Endothelial cell of hepatic sinusoid (primary cell): ENCODE results near the gene SLC9A9.

ENCODE experiments used
- in situ Hi-C: cut with HindIII; loops from 2 replicates; pipeline ENCODE4 v1.10.0; 2017; ENCODE audit warnings: low sequenced_read_pairs

The SLC9A9 gene

DNA sequence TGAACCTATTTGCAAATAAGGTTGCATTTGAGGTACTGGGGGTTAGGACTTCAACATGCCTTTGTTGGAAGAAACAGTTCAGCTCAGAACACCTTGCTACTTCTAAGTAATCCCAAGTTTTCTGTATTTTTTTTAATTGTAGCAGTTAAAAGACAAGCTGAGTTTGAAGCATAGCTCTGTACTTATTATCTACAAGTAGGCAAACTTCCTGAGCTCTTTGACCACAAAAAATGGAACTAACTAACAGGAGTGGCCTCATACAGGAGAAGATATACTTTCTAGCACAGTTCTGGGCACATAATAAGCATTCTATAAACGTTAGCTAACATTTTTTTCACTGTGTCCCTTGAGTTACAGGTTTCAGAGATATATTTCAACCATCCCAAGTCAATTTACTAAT is 569.5 kb downstream of the SLC9A9 start:
- in situ Hi-C loops: no loop called here

DNA sequence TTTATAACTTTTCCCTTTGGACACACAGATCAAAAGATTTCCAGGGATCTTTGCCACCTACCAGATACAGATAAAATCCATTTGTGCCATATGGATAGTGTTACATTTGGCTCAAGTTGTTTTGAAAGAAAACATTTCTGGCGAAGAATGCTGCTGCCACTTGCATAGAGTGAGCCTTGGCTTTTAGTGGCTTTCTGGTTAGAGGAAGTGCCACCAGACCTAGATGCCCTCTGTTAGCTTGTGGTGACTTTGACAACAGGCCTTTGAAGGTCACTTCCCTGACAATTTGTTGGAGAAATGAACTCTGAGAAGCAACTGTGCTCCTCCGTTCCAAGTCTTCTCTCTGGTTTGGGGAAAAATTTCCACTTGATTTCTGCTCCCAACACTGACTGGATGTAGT is 570.7 kb downstream of the SLC9A9 start:
- in situ Hi-C loops: no loop called here

DNA sequence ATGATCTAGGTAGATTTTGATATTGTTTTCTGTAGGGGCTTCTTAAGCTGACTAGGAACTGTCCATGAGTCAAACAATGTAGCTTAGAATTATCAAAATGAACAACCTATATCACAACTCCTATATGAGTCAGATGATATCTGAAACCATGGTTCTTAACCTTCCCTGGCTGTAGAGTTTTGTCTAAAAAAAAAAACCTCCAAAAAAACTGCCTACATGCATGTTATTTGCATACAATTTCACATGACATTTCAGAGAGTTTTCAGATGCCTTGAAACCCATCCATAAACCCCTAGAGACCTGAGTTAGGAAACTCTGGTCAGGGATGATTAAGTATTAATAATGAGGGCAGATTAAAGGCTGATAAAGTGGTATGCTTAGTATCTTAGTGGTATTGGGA is 571.7 kb downstream of the SLC9A9 start:
- in situ Hi-C loops: no loop called here

GRCh38 chr3:143273975-143274690 is 574.1 kb downstream of the SLC9A9 start:
- in situ Hi-C loops: no loop called here

GRCh38 chr3:143271136-143271535 is 577.1 kb downstream of the SLC9A9 start:
- in situ Hi-C loops: no loop called here

GRCh38 chr3:143269741-143270140 is 578.5 kb downstream of the SLC9A9 start:
- in situ Hi-C loops: no loop called here

DNA sequence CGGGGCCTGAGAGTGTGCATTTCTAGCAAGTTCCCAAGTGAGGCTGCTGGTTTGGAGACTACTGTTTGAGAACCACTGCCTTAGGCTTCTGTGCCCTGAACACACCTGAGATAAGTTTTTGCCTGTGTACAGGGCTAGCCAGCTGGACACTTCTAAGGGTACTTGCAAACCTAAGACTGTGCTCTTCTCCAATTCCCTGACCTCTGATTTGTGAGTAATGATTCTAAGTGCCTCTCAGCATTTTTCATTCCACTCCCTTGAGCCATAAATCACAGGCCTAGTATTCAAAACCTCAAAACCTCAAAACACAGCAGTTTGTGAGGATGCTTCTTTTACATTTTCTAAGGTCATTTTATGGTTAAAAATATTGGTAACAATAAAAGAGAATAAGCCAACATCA is 580.3 kb downstream of the SLC9A9 start:
- in situ Hi-C loops: no loop called here

DNA sequence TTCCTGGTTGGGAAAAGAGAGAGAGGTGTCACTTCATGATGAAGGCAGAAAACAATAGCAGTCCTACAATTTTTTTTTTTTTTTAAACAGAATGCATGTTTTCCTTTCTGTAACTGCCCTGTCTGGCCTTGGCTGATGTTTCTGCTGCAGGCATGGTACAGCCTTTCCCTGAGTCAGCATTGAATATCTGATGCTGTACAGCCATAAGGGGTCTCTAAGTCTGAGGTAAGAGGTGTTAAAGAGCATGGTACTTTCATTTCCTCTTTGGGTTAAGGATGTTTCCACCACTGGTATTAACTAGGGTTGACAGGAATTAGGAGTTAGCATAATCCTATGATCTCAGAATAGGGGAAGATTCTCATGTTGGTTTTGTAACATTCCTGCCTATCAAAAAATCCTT is 581.3 kb downstream of the SLC9A9 start:
- in situ Hi-C loops: no loop called here

- in situ Hi-C loops: no loop called here
Measured at GRCh38 chr3:143266511-143266910, 581.8 kb downstream of the SLC9A9 start.

GRCh38 chr3:143265501-143266070 is 582.7 kb downstream of the SLC9A9 start:
- in situ Hi-C loops: no loop called here

GRCh38 chr3:143263852-143264513 is 584.3 kb downstream of the SLC9A9 start:
- in situ Hi-C loops: no loop called here

GRCh38 chr3:143261848-143262247 is 586.4 kb downstream of the SLC9A9 start:
- in situ Hi-C loops: no loop called here

DNA sequence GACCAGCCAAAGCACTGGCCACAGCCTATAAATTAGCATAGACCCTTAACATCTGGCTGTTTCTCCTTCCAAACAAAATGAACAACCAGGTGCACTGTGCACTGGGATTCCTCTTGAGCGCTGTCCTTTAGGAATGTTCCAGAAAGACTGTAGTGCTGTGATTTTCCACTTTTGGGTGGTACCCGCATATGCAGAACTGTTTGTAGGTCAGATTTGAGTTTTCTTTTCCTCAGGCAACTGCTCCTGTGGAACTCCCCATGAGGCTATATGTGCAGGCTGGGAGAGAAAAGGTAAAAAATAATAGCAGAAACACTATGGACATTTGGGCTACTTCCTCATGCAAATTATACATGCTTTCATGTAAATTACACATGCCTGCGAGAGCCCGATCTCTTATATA is 589.6 kb downstream of the SLC9A9 start:
- in situ Hi-C loops: no loop called here

GRCh38 chr3:143256416-143256815 is 591.9 kb downstream of the SLC9A9 start:
- in situ Hi-C loops: no loop called here

DNA sequence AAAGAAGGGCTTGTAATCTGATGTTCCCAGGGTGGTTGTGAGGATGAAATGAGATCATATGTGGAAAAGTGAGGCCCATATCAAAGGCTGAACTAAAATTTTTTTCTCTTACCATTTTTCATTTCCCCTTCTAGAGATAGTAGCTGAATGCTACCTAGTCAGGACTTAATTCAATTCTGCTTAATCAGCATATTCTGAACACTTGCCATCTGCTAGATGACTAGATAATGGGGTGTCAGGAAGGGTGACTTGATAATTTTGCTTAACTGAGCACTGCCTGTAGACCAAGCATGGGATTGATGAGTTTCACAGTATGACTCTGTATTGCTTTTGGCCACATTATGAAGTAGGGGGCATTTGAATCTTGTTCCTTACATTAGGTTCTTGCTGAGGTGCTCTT is 592.5 kb downstream of the SLC9A9 start:
- in situ Hi-C loops: no loop called here

DNA sequence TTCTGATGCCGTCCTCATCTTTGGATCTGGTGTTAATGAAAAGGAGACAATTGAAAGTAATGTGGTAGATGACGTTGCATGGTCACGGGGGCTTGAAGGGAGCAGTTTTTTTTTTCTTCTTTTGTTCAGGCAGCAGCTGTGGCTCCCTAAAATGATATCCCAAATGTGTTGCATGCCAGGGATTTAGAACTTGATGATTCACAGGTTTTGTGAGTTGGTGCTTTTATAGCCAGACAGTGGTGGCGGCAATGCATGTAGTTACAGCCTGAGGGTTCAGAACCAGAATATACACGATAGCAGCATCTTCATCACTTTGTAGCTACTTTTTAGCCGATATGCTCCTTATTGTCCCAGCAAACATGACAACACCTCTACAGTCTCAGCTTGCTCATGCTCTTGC is 595.3 kb downstream of the SLC9A9 start:
- in situ Hi-C loops: no loop called here

- in situ Hi-C loops: no loop called here
Measured at GRCh38 chr3:143249014-143249413, 599.3 kb downstream of the SLC9A9 start.

- in situ Hi-C loops: no loop called here
Measured at GRCh38 chr3:143247073-143247472, 601.2 kb downstream of the SLC9A9 start.

DNA sequence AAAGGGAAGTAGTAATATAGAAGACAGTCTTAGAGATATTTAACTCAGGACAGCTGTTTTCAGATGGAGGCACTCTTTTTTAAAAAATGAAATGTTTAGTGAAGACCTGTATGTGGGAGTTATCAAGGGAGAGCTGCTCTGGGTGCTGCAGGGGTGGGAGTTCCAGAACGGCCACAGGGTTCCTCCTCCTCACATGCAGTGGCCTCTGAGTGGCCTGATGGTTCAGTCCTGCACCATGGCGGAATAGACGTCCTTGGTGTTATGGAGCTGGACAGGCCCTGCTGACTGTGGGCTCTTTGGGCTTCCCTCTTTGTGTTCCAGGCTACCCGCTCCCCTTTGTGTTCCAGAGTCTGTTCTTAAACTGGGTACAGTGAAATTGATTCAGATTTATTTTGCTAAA is 602.6 kb downstream of the SLC9A9 start:
- in situ Hi-C loops: no loop called here

- in situ Hi-C loops: no loop called here
Measured at GRCh38 chr3:143244516-143245063, 603.7 kb downstream of the SLC9A9 start.

GRCh38 chr3:143243686-143244085 is 604.6 kb downstream of the SLC9A9 start:
- in situ Hi-C loops: no loop called here

GRCh38 chr3:143242691-143243090 is 605.6 kb downstream of the SLC9A9 start:
- in situ Hi-C loops: no loop called here
